Fibroblast of lung (primary cell): ENCODE data around the gene NEK5. TPM values are rescaled to one million over a fixed set of nuclear protein-coding genes. Genes with fewer than 3 reads are reported as not detected.
A peak's percentile ranks its signal among the peaks of the same experiment; 100 is the strongest.

Experiments
- DNase-seq, 2 donors: peaks; one replicate each; pipeline versions ENCODE4 v3.0.0 to v3.0.0-alpha.2; 2010; ENCODE audit warnings: low read depth in 2 of 2
- H2AFZ ChIP-seq: 2 replicates; pipeline ENCODE4 v1.5.1; 2012; ENCODE audit warnings: low read length, control low read depth, inconsistent platforms
- H3K27ac ChIP-seq: 2 replicates; pipeline ENCODE4 v1.5.1; 2011; ENCODE audit warnings: low read length, control low read depth; ENCODE audit not compliant: insufficient read depth
- H3K27me3 ChIP-seq: 2 replicates; pipeline ENCODE4 v1.5.1; 2011; ENCODE audit warnings: mild to moderate bottlenecking, low read length; ENCODE audit not compliant: control insufficient read depth, insufficient read depth
- H3K36me3 ChIP-seq: 2 replicates; pipeline ENCODE4 v1.5.1; 2011; ENCODE audit warnings: low read length; ENCODE audit not compliant: control insufficient read depth, insufficient read depth
- H3K4me1 ChIP-seq: 2 replicates; pipeline ENCODE4 v1.5.1; 2011; ENCODE audit warnings: low read length; ENCODE audit not compliant: control insufficient read depth, insufficient read depth; ENCODE audit errors: extremely low read depth
- H3K4me2 ChIP-seq: 2 replicates; pipeline ENCODE4 v1.5.1; 2011; ENCODE audit warnings: low read length, control low read depth; ENCODE audit not compliant: insufficient read depth; ENCODE audit errors: extremely low read depth
- H3K4me3 ChIP-seq, 4 experiments: fragments of 200-600 bp in 1 of 4; sonication (generic) in 1 of 4; replicated peaks in 1 of 4; 2 replicates each; pipeline ENCODE4 v1.5.1; 2011 to 2016; ENCODE audit warnings: low read length in 4 of 4, low read depth in 3 of 4, mild to moderate bottlenecking in 3 of 4, control low read depth in 2 of 4, inconsistent platforms in 1 of 4, mixed read lengths in 1 of 4; ENCODE audit not compliant: insufficient read depth in 1 of 4; ENCODE audit errors: control extremely low read depth in 1 of 4
- H3K79me2 ChIP-seq: 2 replicates; pipeline ENCODE4 v1.5.1; 2012; ENCODE audit warnings: mild to moderate bottlenecking, low read length, inconsistent platforms; ENCODE audit not compliant: control insufficient read depth, insufficient read depth
- H3K9ac ChIP-seq: 2 replicates; pipeline ENCODE4 v1.5.1; 2011; ENCODE audit warnings: mild to moderate bottlenecking, low read length, control low read depth; ENCODE audit not compliant: insufficient read depth
- H3K9me3 ChIP-seq: 2 replicates; pipeline ENCODE4 v1.5.1; 2012; ENCODE audit warnings: low read depth, low read length; ENCODE audit not compliant: control insufficient read depth, insufficient read depth
- H4K20me1 ChIP-seq: 2 replicates; pipeline ENCODE4 v1.5.1; 2011; ENCODE audit warnings: low read length; ENCODE audit not compliant: control insufficient read depth, insufficient read depth; ENCODE audit errors: extremely low read depth
- CTCF ChIP-seq, 2 donors: IDR thresholded peaks in 1 of 2; conservative IDR thresholded peaks in 1 of 2; 1 replicate in 1 of 2; 2 replicates in 1 of 2; pipeline ENCODE4 v1.5.1; 2011 to 2012; ENCODE audit warnings: low read length in 2 of 2, control low read depth in 1 of 2, inconsistent platforms in 1 of 2, low read depth in 1 of 2, mild to moderate bottlenecking in 1 of 2
- EZH2 ChIP-seq: IDR thresholded peaks from 2 replicates; pipeline ENCODE4 v1.5.1; 2012; ENCODE audit warnings: low read length, control low read depth, mild to moderate bottlenecking; ENCODE audit errors: missing control alignments
- polyA plus RNA-seq, 2 donors: library from polyadenylated mRNA; depleted of rRNA in 1 of 2; stranded (reverse) in 1 of 2; unstranded in 1 of 2; fragments of >200 nt; gene quantifications; 2 replicates each; pipeline ENCODE4 v1.2.1, GENCODE V29; 2011 to 2012; ENCODE audit warnings: missing spikeins in 1 of 2
- total RNA-seq: library from RNA; depleted of rRNA; stranded (reverse); fragments of >200 nt; gene quantifications from 2 replicates; pipeline ENCODE4 v1.2.1, GENCODE V29; 2014

Gene NEK5
- total and polyA plus RNA-seq, 2 donors (not counting 1 experiment from before 2014, with no cell fraction given): under 0.01 to 0.03 TPM

GRCh38 chr13:52162279-52163101, 33.6 kb upstream of the NEK5 start:
- Histone ChIP-seq H3K27me3 (no peaks in the 10 kb centered on the region), H3K4me2 (peak overlapping the region; percentile 73), H3K9me3 (no peaks in the 10 kb centered on the region), H3K79me2 (no peaks in the 10 kb centered on the region), H3K4me1 (peaks cover 5% of the 10 kb centered on the region), H3K9ac (no peak overlapping the region), H3K36me3 (no peaks in the 10 kb centered on the region), H3K4me3 (no peak overlapping the region), H4K20me1 (no peaks in the 10 kb centered on the region), H3K27ac (no peak overlapping the region), H2AFZ (no peak overlapping the region)
- DNase-seq: peak; percentile 56 to 69
- no peak for TF ChIP-seq EZH2
- TF ChIP-seq CTCF (conservative IDR thresholded peaks at IDR 0.05 in 1 of 2, IDR thresholded peaks at IDR 0.05 in 1 of 2; ENCODE audit: low read depth in 1 of 2, low read length in 2 of 2): no peak

GRCh38 chr13:52161181-52161646, 32.3 kb upstream of the NEK5 start:
- Histone ChIP-seq H3K4me3 (no peak overlapping the region), H2AFZ (no peak overlapping the region), H3K9ac (no peak overlapping the region), H3K4me2 (no peak overlapping the region), H3K36me3 (no peaks in the 10 kb centered on the region), H3K79me2 (no peaks in the 10 kb centered on the region), H3K9me3 (no peaks in the 10 kb centered on the region), H3K4me1 (peaks cover 5% of the 10 kb centered on the region), H3K27me3 (no peaks in the 10 kb centered on the region), H4K20me1 (no peaks in the 10 kb centered on the region), H3K27ac (no peak overlapping the region)
- no peak for TF ChIP-seq EZH2
- no peak for TF ChIP-seq CTCF (conservative IDR thresholded peaks at IDR 0.05 in 1 of 2, IDR thresholded peaks at IDR 0.05 in 1 of 2; ENCODE audit: low read depth in 1 of 2, low read length in 2 of 2)
- no peak for DNase-seq

GRCh38 chr13:52160506-52160905, 31.6 kb upstream of the NEK5 start:
- DNase-seq: no peak
- Histone ChIP-seq H4K20me1 (no peaks in the 10 kb centered on the region), H3K27me3 (no peaks in the 10 kb centered on the region), H3K79me2 (no peaks in the 10 kb centered on the region), H3K27ac (no peak overlapping the region), H2AFZ (no peak overlapping the region), H3K4me3 (no peak overlapping the region), H3K4me2 (no peak overlapping the region), H3K9ac (no peak overlapping the region), H3K4me1 (peaks cover 5% of the 10 kb centered on the region), H3K9me3 (no peaks in the 10 kb centered on the region), H3K36me3 (no peaks in the 10 kb centered on the region)
- no peak for TF ChIP-seq EZH2
